Measurements from ENCODE around the gene CYP8B1. TPM values are rescaled to one million over a fixed set of nuclear protein-coding genes. Genes with fewer than 3 reads are reported as not detected.

Gene CYP8B1
- total RNA-seq, 3 donors from 2014 or later = 0.05 to 0.10 (median 0.05) TPM

DNA sequence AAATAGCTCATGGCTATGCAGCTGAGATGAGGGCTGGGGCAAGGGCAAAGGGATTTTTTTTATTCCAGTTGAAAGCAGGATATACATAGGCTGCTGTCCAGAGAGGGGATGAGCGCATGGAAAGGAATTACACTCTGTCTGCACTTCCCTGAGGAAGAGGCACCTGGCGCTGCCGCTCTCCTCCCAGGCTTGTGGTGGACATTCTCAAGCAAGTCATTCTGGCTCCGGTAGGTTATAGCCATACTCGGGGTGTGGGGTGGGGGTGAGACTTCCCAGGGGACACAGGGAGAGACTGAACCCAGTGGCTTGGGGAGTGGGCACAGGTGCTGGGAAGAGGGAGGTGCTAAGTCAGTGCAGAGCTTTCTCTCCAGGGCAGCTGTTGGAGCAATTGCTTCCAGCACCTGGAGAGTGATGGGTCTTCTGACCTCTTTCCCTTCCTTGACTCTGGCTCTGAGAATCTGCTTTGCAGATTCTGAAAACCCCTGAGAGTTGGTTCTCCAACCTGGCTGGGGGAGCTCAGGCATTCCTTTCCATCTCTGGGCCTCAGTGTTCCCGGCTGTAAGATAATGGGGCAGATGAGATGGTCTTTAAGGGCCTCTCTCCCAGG is 24.3 kb downstream of the CYP8B1 start:
- DNase-seq (no peak), ATAC-seq (no peak)
- H3K27me3 Mint-ChIP-seq (ENCODE audit: low read depth) = peaks cover 5% of the 10 kb centered on the region
- no peaks in the 10 kb centered on the region for H3K36me3 Mint-ChIP-seq (ENCODE audit: insufficient read depth)
- H3K9me3 Mint-ChIP-seq = no peaks in the 10 kb centered on the region
- no peak overlapping the region for H3K4me3 Mint-ChIP-seq
- peaks cover 15% of the 10 kb centered on the region for H3K4me1 Mint-ChIP-seq (ENCODE audit: low read depth)

DNA sequence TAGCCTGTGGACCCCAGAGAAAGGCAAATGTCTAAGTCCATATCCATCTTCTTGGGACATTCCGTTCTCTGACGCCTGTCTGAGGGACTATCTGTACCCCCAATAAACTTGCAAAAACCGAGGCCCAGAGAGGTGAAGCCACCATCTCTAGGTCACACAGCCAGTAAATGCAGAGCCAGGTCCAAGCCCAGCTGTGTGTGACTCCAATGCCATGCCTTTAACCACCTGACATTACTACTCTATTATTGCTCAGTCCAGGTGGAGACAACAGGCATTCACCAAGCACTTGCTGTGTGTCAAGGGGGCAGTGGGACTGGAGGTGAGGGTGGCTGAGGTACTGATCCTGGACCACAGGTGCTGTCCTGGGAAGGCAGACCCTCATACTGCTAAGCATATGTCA is 25.4 kb downstream of the CYP8B1 start:
- DNase-seq (no peak), ATAC-seq (no peak)
- H3K4me1 Mint-ChIP-seq (ENCODE audit: low read depth) = peaks cover 15% of the 10 kb centered on the region
- no peaks in the 10 kb centered on the region for H3K36me3 Mint-ChIP-seq (ENCODE audit: insufficient read depth)
- no peak overlapping the region for H3K4me3 Mint-ChIP-seq
- no peaks in the 10 kb centered on the region for H3K9me3 Mint-ChIP-seq
- peaks cover 4% of the 10 kb centered on the region for H3K27me3 Mint-ChIP-seq (ENCODE audit: low read depth)

DNA sequence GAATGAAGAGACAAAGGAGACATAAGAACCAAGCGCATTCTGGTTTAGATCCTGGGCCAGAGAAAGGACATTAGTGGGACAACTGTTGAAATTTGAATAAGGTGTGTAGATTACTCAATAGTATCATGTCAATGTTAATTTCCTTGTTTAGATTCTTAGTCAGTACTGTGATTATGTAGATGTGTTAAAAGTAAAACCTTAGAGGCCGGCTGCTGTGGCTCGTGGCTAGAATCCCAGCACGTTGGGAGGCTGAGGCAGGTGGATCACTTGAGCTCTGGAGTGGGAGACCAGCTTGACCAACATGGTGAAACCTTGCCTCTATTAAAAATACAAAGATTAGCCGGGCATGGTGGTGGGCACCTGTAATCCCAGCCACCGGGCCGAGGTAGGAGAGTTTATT is 26.7 kb downstream of the CYP8B1 start:
- Mint-ChIP-seq H3K4me3 (no peak overlapping the region), H3K4me1 (ENCODE audit: low read depth) (peaks cover 15% of the 10 kb centered on the region), H3K27me3 (ENCODE audit: low read depth) (peaks cover 3% of the 10 kb centered on the region), H3K36me3 (ENCODE audit: insufficient read depth) (no peaks in the 10 kb centered on the region), H3K9me3 (no peaks in the 10 kb centered on the region)
- no peak for ATAC-seq
- DNase-seq = no peak

- no peaks in the 10 kb centered on the region for H3K36me3 Mint-ChIP-seq (ENCODE audit: insufficient read depth)
- DNase-seq = no peak
- no peaks in the 10 kb centered on the region for H3K27me3 Mint-ChIP-seq (ENCODE audit: low read depth)
- H3K4me1 Mint-ChIP-seq (ENCODE audit: low read depth) = peaks cover 15% of the 10 kb centered on the region
- H3K9me3 Mint-ChIP-seq = no peaks in the 10 kb centered on the region
- no peak for ATAC-seq
- no peak overlapping the region for H3K4me3 Mint-ChIP-seq
Observed at GRCh38 chr3:42847731-42848130, 27.9 kb downstream of the CYP8B1 start.

GRCh38 chr3:42846685-42847522 is 28.8 kb downstream of the CYP8B1 start:
- Mint-ChIP-seq H3K4me1 (ENCODE audit: low read depth) (peaks cover 15% of the 10 kb centered on the region), H3K4me3 (no peak overlapping the region), H3K9me3 (no peaks in the 10 kb centered on the region), H3K36me3 (ENCODE audit: insufficient read depth) (no peaks in the 10 kb centered on the region), H3K27me3 (ENCODE audit: low read depth) (no peaks in the 10 kb centered on the region)
- DNase-seq (no peak), ATAC-seq (no peak)

- no peaks in the 10 kb centered on the region for H3K9me3 Mint-ChIP-seq
- no peaks in the 10 kb centered on the region for H3K27me3 Mint-ChIP-seq (ENCODE audit: low read depth)
- no peaks in the 10 kb centered on the region for H3K36me3 Mint-ChIP-seq (ENCODE audit: insufficient read depth)
- ATAC-seq (no peak), DNase-seq (no peak)
- H3K4me3 Mint-ChIP-seq = no peak overlapping the region
- peaks cover 15% of the 10 kb centered on the region for H3K4me1 Mint-ChIP-seq (ENCODE audit: low read depth)
Observed at GRCh38 chr3:42844815-42845214, 30.9 kb downstream of the CYP8B1 start.

DNA sequence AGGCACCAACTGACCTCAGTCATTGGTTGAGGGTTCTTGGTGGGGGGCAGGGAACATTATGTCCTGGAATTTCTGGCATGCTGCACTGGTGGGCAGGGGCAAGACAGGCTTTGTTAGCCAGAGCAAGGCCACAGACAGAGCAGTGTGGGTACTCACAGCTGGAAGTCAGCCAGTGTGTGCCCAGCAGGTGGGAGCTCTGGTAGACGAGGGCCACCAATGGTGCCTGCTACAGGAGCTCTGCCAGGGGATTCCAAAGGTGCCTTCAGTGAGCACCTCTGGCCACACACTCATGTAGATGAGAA is 31.3 kb downstream of the CYP8B1 start:
- ATAC-seq = no peak
- Mint-ChIP-seq H3K4me1 (ENCODE audit: low read depth) (peaks cover 15% of the 10 kb centered on the region), H3K27me3 (ENCODE audit: low read depth) (no peaks in the 10 kb centered on the region), H3K9me3 (no peaks in the 10 kb centered on the region), H3K36me3 (ENCODE audit: insufficient read depth) (no peaks in the 10 kb centered on the region), H3K4me3 (no peak overlapping the region)
- no peak for DNase-seq

DNA sequence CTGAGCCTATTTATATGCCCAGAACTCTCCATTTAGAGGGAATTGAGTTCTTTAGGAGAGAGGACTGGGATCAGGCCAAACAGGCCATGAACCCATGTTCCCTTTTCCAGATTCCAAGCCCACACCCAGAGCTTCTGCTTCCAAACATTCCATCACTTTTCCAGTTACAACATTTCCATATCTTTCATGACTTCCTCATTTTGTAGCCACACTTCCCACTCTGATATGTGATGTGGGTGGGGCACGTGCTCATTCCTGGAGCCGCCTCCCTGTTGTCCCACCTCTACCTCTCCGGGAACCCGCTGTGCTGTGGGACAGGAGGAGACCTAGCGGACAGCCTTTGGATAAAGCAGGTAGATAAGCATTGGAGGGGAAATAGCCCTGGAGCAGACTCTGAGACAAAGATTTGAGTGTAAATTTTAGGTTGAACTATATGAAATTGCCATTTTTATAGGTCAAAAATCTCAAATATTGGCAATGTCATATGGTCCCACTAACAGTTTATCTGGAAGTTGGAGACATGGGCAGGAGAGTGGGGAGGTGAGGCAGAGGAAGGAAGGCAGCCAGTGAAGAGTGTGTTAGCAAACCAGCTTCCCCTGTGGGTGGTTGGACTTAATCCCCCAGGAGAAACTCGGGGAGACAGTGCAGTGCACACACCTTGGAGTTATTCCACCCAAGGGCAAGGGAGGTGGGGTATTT is 31.8 kb downstream of the CYP8B1 start:
- DNase-seq = no peak
- H3K36me3 Mint-ChIP-seq (ENCODE audit: insufficient read depth) = no peaks in the 10 kb centered on the region
- H3K4me1 Mint-ChIP-seq (ENCODE audit: low read depth) = peaks cover 15% of the 10 kb centered on the region
- H3K27me3 Mint-ChIP-seq (ENCODE audit: low read depth) = no peaks in the 10 kb centered on the region
- H3K4me3 Mint-ChIP-seq = no peak overlapping the region
- no peaks in the 10 kb centered on the region for H3K9me3 Mint-ChIP-seq
- ATAC-seq = no peak

DNA sequence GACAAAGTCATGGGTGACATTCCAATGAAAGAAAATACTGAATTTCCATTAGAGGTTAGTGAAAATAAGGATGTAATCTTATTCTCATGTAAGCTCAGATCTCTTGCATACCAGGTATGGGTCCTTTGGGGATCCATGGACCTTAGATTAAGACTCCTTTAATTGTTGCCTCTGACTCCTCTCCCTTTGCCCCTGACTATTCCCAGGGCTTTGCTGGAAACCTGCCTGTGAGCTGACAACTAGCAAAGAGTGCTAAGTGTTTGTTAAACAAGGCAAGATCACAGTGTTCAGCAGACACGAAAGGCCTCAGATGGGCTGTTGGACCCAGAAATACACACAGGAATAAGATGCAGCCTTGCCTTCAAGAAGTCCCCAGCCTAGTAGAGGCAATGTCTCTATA is 34.3 kb downstream of the CYP8B1 start:
- H3K9me3 Mint-ChIP-seq = no peaks in the 10 kb centered on the region
- H3K27me3 Mint-ChIP-seq (ENCODE audit: low read depth) = no peaks in the 10 kb centered on the region
- no peak for DNase-seq
- no peaks in the 10 kb centered on the region for H3K36me3 Mint-ChIP-seq (ENCODE audit: insufficient read depth)
- H3K4me1 Mint-ChIP-seq (ENCODE audit: low read depth) = no peaks in the 10 kb centered on the region
- no peak overlapping the region for H3K4me3 Mint-ChIP-seq
- ATAC-seq = no peak

GRCh38 chr3:42839616-42840015 is 36.1 kb downstream of the CYP8B1 start:
- no peaks in the 10 kb centered on the region for H3K27me3 Mint-ChIP-seq (ENCODE audit: low read depth)

GRCh38 chr3:42838571-42838970 is 37.1 kb downstream of the CYP8B1 start:
- H3K36me3 Mint-ChIP-seq (ENCODE audit: insufficient read depth) = no peaks in the 10 kb centered on the region
- no peaks in the 10 kb centered on the region for H3K4me1 Mint-ChIP-seq (ENCODE audit: low read depth)
- no peaks in the 10 kb centered on the region for H3K9me3 Mint-ChIP-seq
- no peaks in the 10 kb centered on the region for H3K27me3 Mint-ChIP-seq (ENCODE audit: low read depth)
- DNase-seq = no peak
- ATAC-seq = no peak
- H3K4me3 Mint-ChIP-seq = no peak overlapping the region

More at GRCh38 chr3:42839616-42840015, 36.1 kb downstream of the CYP8B1 start:
- H3K36me3 Mint-ChIP-seq (ENCODE audit: insufficient read depth) = no peaks in the 10 kb centered on the region
- H3K4me1 Mint-ChIP-seq (ENCODE audit: low read depth) = no peaks in the 10 kb centered on the region
- peak; percentile 87 to 93 for ATAC-seq
- no peak overlapping the region for H3K4me3 Mint-ChIP-seq
- no peak for DNase-seq
- H3K9me3 Mint-ChIP-seq = no peaks in the 10 kb centered on the region

- no peaks in the 10 kb centered on the region for H3K9me3 Mint-ChIP-seq
- H3K4me3 Mint-ChIP-seq = no peak overlapping the region
Observed at GRCh38 chr3:42836150-42837123, 39.2 kb downstream of the CYP8B1 start.

DNA sequence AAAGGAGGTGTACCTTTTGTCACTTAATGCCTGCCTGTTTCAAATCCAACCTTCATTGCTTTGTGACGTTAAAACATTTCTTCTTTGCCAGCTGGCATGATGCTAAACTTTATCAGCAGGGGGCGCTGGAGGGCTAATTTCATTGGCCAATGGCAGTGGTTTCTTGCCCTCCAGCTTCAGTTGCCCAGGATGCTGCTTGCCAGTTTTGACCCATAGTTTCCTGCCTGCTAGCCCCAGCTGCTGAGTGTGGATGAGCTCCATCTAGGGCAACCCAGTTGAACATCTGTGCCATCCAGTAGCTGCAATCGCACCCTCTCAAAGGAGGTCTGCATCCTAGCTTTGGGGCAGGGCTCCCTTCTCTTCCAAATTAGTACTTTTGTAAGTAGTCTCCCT is 44.4 kb downstream of the CYP8B1 start:
- DNase-seq (peak; percentile 61), ATAC-seq (peak; percentile 52 to 74)
- H3K27me3 Mint-ChIP-seq (ENCODE audit: low read depth) = peaks cover 11% of the 10 kb centered on the region
- H3K36me3 Mint-ChIP-seq (ENCODE audit: insufficient read depth) = no peaks in the 10 kb centered on the region
- H3K9me3 Mint-ChIP-seq = no peaks in the 10 kb centered on the region
- H3K4me1 Mint-ChIP-seq (ENCODE audit: low read depth) = peaks cover 5% of the 10 kb centered on the region
- H3K4me3 Mint-ChIP-seq = no peak overlapping the region

More at GRCh38 chr3:42836150-42837123, 39.2 kb downstream of the CYP8B1 start:
- Mint-ChIP-seq H3K4me1 (ENCODE audit: low read depth) (no peaks in the 10 kb centered on the region), H3K36me3 (ENCODE audit: insufficient read depth) (no peaks in the 10 kb centered on the region), H3K27me3 (ENCODE audit: low read depth) (no peaks in the 10 kb centered on the region)
- no peak for ATAC-seq
- DNase-seq = no peak

Measured in activated T-cell treated with anti-CD3 and anti-CD28 coated beads, Interleukin-2, amount 50 U/mL, for 4 hours (primary cell).